ENCODE data around the gene HIPK2. TPM values are rescaled to one million over a fixed set of nuclear protein-coding genes. Genes with fewer than 3 reads are reported as not detected.

The HIPK2 gene
- polyA plus RNA-seq, 1 donor (not counting 4 experiments of a cell fraction or from before 2014, with no cell fraction given), result 5.8 TPM

GRCh38 chr7:139648941-139649425 is 128.8 kb downstream of the HIPK2 start:
- H2AFZ ChIP-seq (ENCODE audit: control insufficient read depth, low read length), result no peak overlapping the region
- no peak for DNase-seq (ENCODE audit: low read depth, low spot score)
- H3K27me3 ChIP-seq (ENCODE audit: control insufficient read depth, extremely low read depth, insufficient read depth, low read length), result no peaks in the 10 kb centered on the region
- no peak overlapping the region for H3K27ac ChIP-seq (ENCODE audit: control insufficient read depth, insufficient read depth, low read length)
- no peaks in the 10 kb centered on the region for H3K9me3 ChIP-seq (ENCODE audit: control insufficient read depth, low read depth, low read length)
- H4K20me1 ChIP-seq (ENCODE audit: control insufficient read depth, extremely low read depth, insufficient read depth, low read length), result no peaks in the 10 kb centered on the region
- no peaks in the 10 kb centered on the region for H3K79me2 ChIP-seq (ENCODE audit: control insufficient read depth, insufficient read depth, low read length)
- no peak overlapping the region for H3K9ac ChIP-seq (ENCODE audit: control insufficient read depth, extremely low read depth, insufficient read depth, low read length)
- no peaks in the 10 kb centered on the region for H3K9me1 ChIP-seq (ENCODE audit: control insufficient read depth, extremely low read depth, insufficient read depth, low read length)
- no peak overlapping the region for H3K4me3 ChIP-seq (ENCODE audit: control insufficient read depth in 2 of 3, extremely low read depth in 1 of 3, insufficient read depth in 2 of 3, low read depth in 1 of 3, low read length in 3 of 3)
- no peak overlapping the region for H3K4me2 ChIP-seq (ENCODE audit: control insufficient read depth, extremely low read depth, insufficient read depth, low read depth, low read length)
- TF ChIP-seq EZH2 (IDR thresholded peaks at IDR 0.05; ENCODE audit: low read length) (no peak), CTCF (optimal IDR thresholded peaks at IDR 0.05 in 1 of 3, IDR thresholded peaks at IDR 0.05 in 1 of 3, conservative IDR thresholded peaks at IDR 0.05 in 1 of 3; ENCODE audit: extremely low read depth in 1 of 3, insufficient read depth in 2 of 3, low read length in 3 of 3) (no peak)
- H3K36me3 ChIP-seq (ENCODE audit: control insufficient read depth in 2 of 2, extremely low read depth in 1 of 2, insufficient read depth in 2 of 2, low read length in 2 of 2), result peaks cover 0 to 6% of the 10 kb centered on the region in 2 experiments
- dilution Hi-C loops (cut with MboI; ENCODE audit: extremely low pct_ligation_motif_present, low sequenced_read_pairs), result no loop called here
- FAIRE-seq, result no peak
- peaks cover 15% of the 10 kb centered on the region for H3K4me1 ChIP-seq (ENCODE audit: control insufficient read depth, extremely low read depth, insufficient read depth, low read length)

GRCh38 chr7:139648391-139648861 is 129.4 kb downstream of the HIPK2 start:
- TF ChIP-seq EZH2 (IDR thresholded peaks at IDR 0.05; ENCODE audit: low read length), result no peak
- TF ChIP-seq CTCF (optimal IDR thresholded peaks at IDR 0.05 in 1 of 3, IDR thresholded peaks at IDR 0.05 in 1 of 3, conservative IDR thresholded peaks at IDR 0.05 in 1 of 3; ENCODE audit: extremely low read depth in 1 of 3, insufficient read depth in 2 of 3, low read length in 3 of 3), result no peak
- peaks cover 0 to 6% of the 10 kb centered on the region in 2 experiments for H3K36me3 ChIP-seq (ENCODE audit: control insufficient read depth in 2 of 2, extremely low read depth in 1 of 2, insufficient read depth in 2 of 2, low read length in 2 of 2)
- FAIRE-seq (no peak), DNase-seq (ENCODE audit: low read depth, low spot score) (no peak)
- dilution Hi-C loops (cut with MboI; ENCODE audit: extremely low pct_ligation_motif_present, low sequenced_read_pairs), result no loop called here
- H3K4me1 ChIP-seq (ENCODE audit: control insufficient read depth, extremely low read depth, insufficient read depth, low read length), result peaks cover 15% of the 10 kb centered on the region
- no peak overlapping the region for H3K27ac ChIP-seq (ENCODE audit: control insufficient read depth, insufficient read depth, low read length)
- no peaks in the 10 kb centered on the region for H3K9me1 ChIP-seq (ENCODE audit: control insufficient read depth, extremely low read depth, insufficient read depth, low read length)
- H3K27me3 ChIP-seq (ENCODE audit: control insufficient read depth, extremely low read depth, insufficient read depth, low read length), result no peaks in the 10 kb centered on the region
- H3K9ac ChIP-seq (ENCODE audit: control insufficient read depth, extremely low read depth, insufficient read depth, low read length), result no peak overlapping the region
- no peak overlapping the region for H2AFZ ChIP-seq (ENCODE audit: control insufficient read depth, low read length)
- H3K9me3 ChIP-seq (ENCODE audit: control insufficient read depth, low read depth, low read length), result no peaks in the 10 kb centered on the region
- H3K79me2 ChIP-seq (ENCODE audit: control insufficient read depth, insufficient read depth, low read length), result no peaks in the 10 kb centered on the region
- H4K20me1 ChIP-seq (ENCODE audit: control insufficient read depth, extremely low read depth, insufficient read depth, low read length), result no peaks in the 10 kb centered on the region
- no peak overlapping the region for H3K4me3 ChIP-seq (ENCODE audit: control insufficient read depth in 2 of 3, extremely low read depth in 1 of 3, insufficient read depth in 2 of 3, low read depth in 1 of 3, low read length in 3 of 3)
- H3K4me2 ChIP-seq (ENCODE audit: control insufficient read depth, extremely low read depth, insufficient read depth, low read depth, low read length), result no peak overlapping the region
